ENCODE data around the gene MALL. TPM values are rescaled to one million over a fixed set of nuclear protein-coding genes. Genes with fewer than 3 reads are reported as not detected.

Gene MALL
- polyA plus RNA-seq, 2 of the 4 experiments (the other 2 are of a cell fraction) = 77.8 to 123 TPM

DNA sequence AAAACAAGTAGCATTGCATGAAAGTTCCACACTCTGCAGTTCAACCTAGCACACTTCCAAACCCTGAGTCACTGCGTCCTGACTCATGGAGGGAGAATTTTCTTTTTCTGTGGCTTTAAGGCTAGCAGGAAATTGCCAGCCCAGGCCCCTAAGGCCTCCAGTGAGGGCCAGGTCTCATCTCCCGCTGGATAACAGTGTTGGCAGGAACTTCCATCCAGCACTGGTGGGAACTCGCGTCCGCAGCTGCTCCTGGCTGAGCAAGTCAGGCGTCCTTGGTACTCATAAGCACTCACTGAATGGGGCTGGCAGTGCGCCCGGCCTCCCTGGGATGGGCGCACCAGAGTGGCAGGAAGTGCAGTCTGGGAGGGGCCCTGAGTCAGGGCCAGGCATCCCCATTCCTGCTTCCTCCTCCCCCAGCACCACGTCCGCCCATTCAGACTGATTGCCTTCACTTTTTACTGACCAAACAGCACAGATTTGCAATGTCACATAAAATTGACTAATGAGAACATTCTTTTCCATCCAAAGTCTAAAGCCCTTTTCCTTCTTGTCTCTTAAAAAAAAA is 14.3 kb downstream of the MALL start (continued):
- TF ChIP-seq, protein P1, sequence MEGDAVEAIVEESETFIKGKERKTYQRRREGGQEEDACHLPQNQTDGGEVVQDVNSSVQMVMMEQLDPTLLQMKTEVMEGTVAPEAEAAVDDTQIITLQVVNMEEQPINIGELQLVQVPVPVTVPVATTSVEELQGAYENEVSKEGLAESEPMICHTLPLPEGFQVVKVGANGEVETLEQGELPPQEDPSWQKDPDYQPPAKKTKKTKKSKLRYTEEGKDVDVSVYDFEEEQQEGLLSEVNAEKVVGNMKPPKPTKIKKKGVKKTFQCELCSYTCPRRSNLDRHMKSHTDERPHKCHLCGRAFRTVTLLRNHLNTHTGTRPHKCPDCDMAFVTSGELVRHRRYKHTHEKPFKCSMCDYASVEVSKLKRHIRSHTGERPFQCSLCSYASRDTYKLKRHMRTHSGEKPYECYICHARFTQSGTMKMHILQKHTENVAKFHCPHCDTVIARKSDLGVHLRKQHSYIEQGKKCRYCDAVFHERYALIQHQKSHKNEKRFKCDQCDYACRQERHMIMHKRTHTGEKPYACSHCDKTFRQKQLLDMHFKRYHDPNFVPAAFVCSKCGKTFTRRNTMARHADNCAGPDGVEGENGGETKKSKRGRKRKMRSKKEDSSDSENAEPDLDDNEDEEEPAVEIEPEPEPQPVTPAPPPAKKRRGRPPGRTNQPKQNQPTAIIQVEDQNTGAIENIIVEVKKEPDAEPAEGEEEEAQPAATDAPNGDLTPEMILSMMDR (IDR thresholded peaks at IDR 0.05) = no peak
- no peak for TF ChIP-seq CBX8 (IDR thresholded peaks at IDR 0.05)
- TF ChIP-seq TFCP2L1 (CRISPR knock-in tag; IDR thresholded peaks at IDR 0.05) = no peak
- TF ChIP-seq, protein P2, sequence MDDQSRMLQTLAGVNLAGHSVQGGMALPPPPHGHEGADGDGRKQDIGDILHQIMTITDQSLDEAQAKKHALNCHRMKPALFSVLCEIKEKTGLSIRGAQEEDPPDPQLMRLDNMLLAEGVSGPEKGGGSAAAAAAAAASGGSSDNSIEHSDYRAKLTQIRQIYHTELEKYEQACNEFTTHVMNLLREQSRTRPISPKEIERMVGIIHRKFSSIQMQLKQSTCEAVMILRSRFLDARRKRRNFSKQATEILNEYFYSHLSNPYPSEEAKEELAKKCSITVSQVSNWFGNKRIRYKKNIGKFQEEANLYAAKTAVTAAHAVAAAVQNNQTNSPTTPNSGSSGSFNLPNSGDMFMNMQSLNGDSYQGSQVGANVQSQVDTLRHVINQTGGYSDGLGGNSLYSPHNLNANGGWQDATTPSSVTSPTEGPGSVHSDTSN (IDR thresholded peaks at IDR 0.05) = peak; percentile 86
- no peak for TF ChIP-seq KDM1A (IDR thresholded peaks at IDR 0.05; ENCODE audit: low read depth)
- TF ChIP-seq, protein P3, sequence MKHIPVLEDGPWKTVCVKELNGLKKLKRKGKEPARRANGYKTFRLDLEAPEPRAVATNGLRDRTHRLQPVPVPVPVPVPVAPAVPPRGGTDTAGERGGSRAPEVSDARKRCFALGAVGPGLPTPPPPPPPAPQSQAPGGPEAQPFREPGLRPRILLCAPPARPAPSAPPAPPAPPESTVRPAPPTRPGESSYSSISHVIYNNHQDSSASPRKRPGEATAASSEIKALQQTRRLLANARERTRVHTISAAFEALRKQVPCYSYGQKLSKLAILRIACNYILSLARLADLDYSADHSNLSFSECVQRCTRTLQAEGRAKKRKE (CRISPR knock-in tag; IDR thresholded peaks at IDR 0.05; ENCODE audit: low read depth) = no peak; the same call in 1 of the 2 replicates
- no peak for TF ChIP-seq HOXB13 (CRISPR knock-in tag; IDR thresholded peaks at IDR 0.05; ENCODE audit: low read depth)
- TF ChIP-seq, protein P4, sequence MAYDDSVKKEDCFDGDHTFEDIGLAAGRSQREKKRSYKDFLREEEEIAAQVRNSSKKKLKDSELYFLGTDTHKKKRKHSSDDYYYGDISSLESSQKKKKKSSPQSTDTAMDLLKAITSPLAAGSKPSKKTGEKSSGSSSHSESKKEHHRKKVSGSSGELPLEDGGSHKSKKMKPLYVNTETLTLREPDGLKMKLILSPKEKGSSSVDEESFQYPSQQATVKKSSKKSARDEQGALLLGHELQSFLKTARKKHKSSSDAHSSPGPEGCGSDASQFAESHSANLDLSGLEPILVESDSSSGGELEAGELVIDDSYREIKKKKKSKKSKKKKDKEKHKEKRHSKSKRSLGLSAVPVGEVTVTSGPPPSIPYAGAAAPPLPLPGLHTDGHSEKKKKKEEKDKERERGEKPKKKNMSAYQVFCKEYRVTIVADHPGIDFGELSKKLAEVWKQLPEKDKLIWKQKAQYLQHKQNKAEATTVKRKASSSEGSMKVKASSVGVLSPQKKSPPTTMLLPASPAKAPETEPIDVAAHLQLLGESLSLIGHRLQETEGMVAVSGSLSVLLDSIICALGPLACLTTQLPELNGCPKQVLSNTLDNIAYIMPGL (CRISPR knock-in tag; IDR thresholded peaks at IDR 0.05; ENCODE audit: borderline replicate concordance) = no peak
- TF ChIP-seq POLR2A (IDR thresholded peaks at IDR 0.05; ENCODE audit: low read length) = peak; percentile 28; the same call in 1 of the 2 replicates
- TF ChIP-seq RFX5 (IDR thresholded peaks at IDR 0.05) = no peak
- peak; percentile 28; the same call in 1 of the 2 replicates for TF ChIP-seq ZSCAN20 (CRISPR knock-in tag; IDR thresholded peaks at IDR 0.05)
- peak; percentile 82 for TF ChIP-seq MAFK (IDR thresholded peaks at IDR 0.05; ENCODE audit: partially characterized antibody)
- TF ChIP-seq RARB (CRISPR knock-in tag; IDR thresholded peaks at IDR 0.05) = no peak
- no peak; the same call in 2 of the 3 replicates for TF ChIP-seq SMC3 (IDR thresholded peaks at IDR 0.05)
- no peak for TF ChIP-seq RCOR1 (IDR thresholded peaks at IDR 0.05; ENCODE audit: low read depth, low read length)
- TF ChIP-seq NFE2L2 (conservative IDR thresholded peaks at IDR 0.05; ENCODE audit: low read length) = peak; percentile 41
- TF ChIP-seq FOSB (CRISPR knock-in tag; IDR thresholded peaks at IDR 0.05) = no peak
- TF ChIP-seq ZFP36 (IDR thresholded peaks at IDR 0.05; ENCODE audit: borderline replicate concordance, partially characterized antibody) = no peak
- no peak for TF ChIP-seq NPAS2 (CRISPR knock-in tag; IDR thresholded peaks at IDR 0.05; ENCODE audit: borderline replicate concordance)
- TF ChIP-seq, protein P5, sequence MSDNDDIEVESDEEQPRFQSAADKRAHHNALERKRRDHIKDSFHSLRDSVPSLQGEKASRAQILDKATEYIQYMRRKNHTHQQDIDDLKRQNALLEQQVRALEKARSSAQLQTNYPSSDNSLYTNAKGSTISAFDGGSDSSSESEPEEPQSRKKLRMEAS (IDR thresholded peaks at IDR 0.05) = peak; percentile 80
- TF ChIP-seq JUN (IDR thresholded peaks at IDR 0.05) = peak; percentile 93 to 94
- TF ChIP-seq ZC3H11A (IDR thresholded peaks at IDR 0.05) = no peak
- TF ChIP-seq, protein P6, sequence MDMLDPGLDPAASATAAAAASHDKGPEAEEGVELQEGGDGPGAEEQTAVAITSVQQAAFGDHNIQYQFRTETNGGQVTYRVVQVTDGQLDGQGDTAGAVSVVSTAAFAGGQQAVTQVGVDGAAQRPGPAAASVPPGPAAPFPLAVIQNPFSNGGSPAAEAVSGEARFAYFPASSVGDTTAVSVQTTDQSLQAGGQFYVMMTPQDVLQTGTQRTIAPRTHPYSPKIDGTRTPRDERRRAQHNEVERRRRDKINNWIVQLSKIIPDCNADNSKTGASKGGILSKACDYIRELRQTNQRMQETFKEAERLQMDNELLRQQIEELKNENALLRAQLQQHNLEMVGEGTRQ (IDR thresholded peaks at IDR 0.05) = no peak
- TF ChIP-seq, protein P7, sequence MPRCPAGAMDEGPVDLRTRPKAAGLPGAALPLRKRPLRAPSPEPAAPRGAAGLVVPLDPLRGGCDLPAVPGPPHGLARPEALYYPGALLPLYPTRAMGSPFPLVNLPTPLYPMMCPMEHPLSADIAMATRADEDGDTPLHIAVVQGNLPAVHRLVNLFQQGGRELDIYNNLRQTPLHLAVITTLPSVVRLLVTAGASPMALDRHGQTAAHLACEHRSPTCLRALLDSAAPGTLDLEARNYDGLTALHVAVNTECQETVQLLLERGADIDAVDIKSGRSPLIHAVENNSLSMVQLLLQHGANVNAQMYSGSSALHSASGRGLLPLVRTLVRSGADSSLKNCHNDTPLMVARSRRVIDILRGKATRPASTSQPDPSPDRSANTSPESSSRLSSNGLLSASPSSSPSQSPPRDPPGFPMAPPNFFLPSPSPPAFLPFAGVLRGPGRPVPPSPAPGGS (IDR thresholded peaks at IDR 0.05) = peak; percentile 54; the same call in 1 of the 3 replicates
- no peak for TF ChIP-seq KDM5A (IDR thresholded peaks at IDR 0.05)
- TF ChIP-seq HEYL (CRISPR knock-in tag; IDR thresholded peaks at IDR 0.05) = peak; percentile 20; the same call in 1 of the 2 replicates
- TF ChIP-seq FOSL2 (IDR thresholded peaks at IDR 0.05) = peak; percentile 95
- TF ChIP-seq FOSL2 (CRISPR knock-in tag; IDR thresholded peaks at IDR 0.05) = peak; percentile 90

All from A549 (cell line).